Hepatocyte (in vitro differentiated cells): ENCODE measurements around the gene GPI. TPM values are rescaled to one million over a fixed set of nuclear protein-coding genes. Genes with fewer than 3 reads are reported as not detected.

ENCODE experiments used
- DNase-seq: peaks from one replicate; pipeline ENCODE4 v3.0.0-alpha.2; 2016; ENCODE audit warnings: low spot score
- H2AFZ ChIP-seq: fragments of 200-600 bp; sonication (generic); 2 replicates; pipeline ENCODE4 v1.6.0; 2016; ENCODE audit warnings: antibody characterized with exemption, mild to moderate bottlenecking
- H3K27ac ChIP-seq: fragments of 200-600 bp; sonication (generic); 2 replicates; pipeline ENCODE4 v1.5.1; 2016; ENCODE audit warnings: mild to moderate bottlenecking
- H3K27me3 ChIP-seq: fragments of 200-600 bp; sonication (generic); 2 replicates; pipeline ENCODE4 v1.6.1; 2016
- H3K36me3 ChIP-seq: fragments of 200-600 bp; sonication (generic); replicated peaks from 2 replicates; pipeline ENCODE4 v1.5.1; 2016; ENCODE audit warnings: low read depth; ENCODE audit not compliant: insufficient read depth
- H3K4me1 ChIP-seq: fragments of 200-600 bp; sonication (generic); 2 replicates; pipeline ENCODE4 v1.5.1; 2016; ENCODE audit warnings: mild to moderate bottlenecking, moderate library complexity; ENCODE audit not compliant: insufficient read depth
- H3K4me2 ChIP-seq: fragments of 200-600 bp; sonication (generic); 2 replicates; pipeline ENCODE4 v1.6.0; 2016
- H3K4me3 ChIP-seq: fragments of 200-600 bp; sonication (generic); 2 replicates; pipeline ENCODE4 v1.5.1; 2016; ENCODE audit warnings: mild to moderate bottlenecking
- H3K79me2 ChIP-seq: fragments of 200-600 bp; sonication (generic); 2 replicates; pipeline ENCODE4 v1.6.0; 2017; ENCODE audit warnings: mild to moderate bottlenecking
- H3K9me2 ChIP-seq: fragments of 200-600 bp; sonication (generic); replicated peaks from 2 replicates; pipeline ENCODE4 v1.6.0; 2017; ENCODE audit warnings: mild to moderate bottlenecking; ENCODE audit not compliant: insufficient read depth
- H3K9me3 ChIP-seq: fragments of 200-600 bp; sonication (generic); 2 replicates; pipeline ENCODE4 v1.5.1; 2016; ENCODE audit warnings: low read depth, mild to moderate bottlenecking
- H4K20me1 ChIP-seq: fragments of 200-600 bp; sonication (generic); 2 replicates; pipeline ENCODE4 v1.6.0; 2016; ENCODE audit warnings: mild to moderate bottlenecking; ENCODE audit not compliant: insufficient read depth, poor library complexity, severe bottlenecking
- CTCF ChIP-seq: fragments of 200-600 bp; sonication (generic); IDR thresholded peaks from 2 replicates; pipeline ENCODE4 v1.5.1; 2016; ENCODE audit warnings: antibody characterized with exemption, mild to moderate bottlenecking; ENCODE audit not compliant: poor library complexity
- EZH2 ChIP-seq: fragments of 200-600 bp; sonication (generic); IDR thresholded peaks from 2 replicates; pipeline ENCODE4 v1.6.1; 2016; ENCODE audit warnings: antibody characterized with exemption, mild to moderate bottlenecking, borderline replicate concordance
- EZH2phosphoT487 ChIP-seq: fragments of 200-600 bp; sonication (generic); IDR thresholded peaks from one replicate; pipeline ENCODE4 v1.6.1; 2018; ENCODE audit warnings: antibody characterized with exemption, mild to moderate bottlenecking, low read depth, moderate library complexity; ENCODE audit not compliant: unreplicated experiment, severe bottlenecking
- WGBS: methylation state at CpG from one replicate; pipeline ENCODE4 v1.1.6; 2016; ENCODE audit warnings: low lambda C conversion rate; ENCODE audit errors: missing lambda C conversion rate; 5-methylcytosine and 5-hydroxymethylcytosine counted together
- polyA plus RNA-seq: library from polyadenylated mRNA; unstranded; fragments of >200 nt; fragmentation: Nextera tagmentation; extraction: Ambion mirVana; gene quantifications from 2 replicates; pipeline ENCODE4 v1.2.1, GENCODE V29; 2016
- total RNA-seq: library from RNA; depleted of rRNA; stranded (reverse); fragments of >200 nt; gene quantifications from 2 replicates; pipeline ENCODE4 v1.2.3, GENCODE V29; 2014

The GPI gene
- total and polyA plus RNA-seq, 2 experiments from 2014 or later, result 117 to 120 TPM

GRCh38 chr19:34409189-34410164 is 44.5 kb downstream of the GPI start:
- H3K9me2 ChIP-seq, result no peaks in the 10 kb centered on the region
- H3K9me3 ChIP-seq, result no peaks in the 10 kb centered on the region
- H3K4me1 ChIP-seq, result no peaks in the 10 kb centered on the region
- no peak overlapping the region for H3K4me2 ChIP-seq
- no peak for TF ChIP-seq EZH2
- no peak for TF ChIP-seq CTCF
- no peak for TF ChIP-seq EZH2phosphoT487
- no peaks in the 10 kb centered on the region for H4K20me1 ChIP-seq
- 96% methylated on average over 10 of the region's 10 CpGs for WGBS
- no peak for DNase-seq
- no peak overlapping the region for H3K27ac ChIP-seq
- no peak overlapping the region for H2AFZ ChIP-seq
- no peaks in the 10 kb centered on the region for H3K36me3 ChIP-seq
- H3K79me2 ChIP-seq, result peaks cover 15% of the 10 kb centered on the region
- H3K27me3 ChIP-seq, result no peaks in the 10 kb centered on the region
- no peak overlapping the region for H3K4me3 ChIP-seq

GRCh38 chr19:34411216-34411615 is 46.2 kb downstream of the GPI start:
- H3K9me2 ChIP-seq, result no peaks in the 10 kb centered on the region
- no peaks in the 10 kb centered on the region for H4K20me1 ChIP-seq
- H3K4me3 ChIP-seq, result no peak overlapping the region
- H3K4me2 ChIP-seq, result no peak overlapping the region
- peaks cover 2% of the 10 kb centered on the region for H3K79me2 ChIP-seq
- no peak overlapping the region for H2AFZ ChIP-seq
- no peak overlapping the region for H3K27ac ChIP-seq
- no peaks in the 10 kb centered on the region for H3K27me3 ChIP-seq
- TF ChIP-seq EZH2 (no peak), EZH2phosphoT487 (no peak), CTCF (no peak)
- over 99% methylated on average over 13 of the region's 13 CpGs for WGBS
- no peaks in the 10 kb centered on the region for H3K36me3 ChIP-seq
- no peak for DNase-seq
- no peaks in the 10 kb centered on the region for H3K4me1 ChIP-seq
- no peaks in the 10 kb centered on the region for H3K9me3 ChIP-seq

- H4K20me1 ChIP-seq, result no peaks in the 10 kb centered on the region
- 90% methylated on average over 7 of the region's 7 CpGs for WGBS
- no peaks in the 10 kb centered on the region for H3K4me1 ChIP-seq
- no peaks in the 10 kb centered on the region for H3K36me3 ChIP-seq
- H3K27me3 ChIP-seq, result no peaks in the 10 kb centered on the region
- H3K9me2 ChIP-seq, result no peaks in the 10 kb centered on the region
- no peaks in the 10 kb centered on the region for H3K9me3 ChIP-seq
- H3K27ac ChIP-seq, result no peak overlapping the region
- H2AFZ ChIP-seq, result no peak overlapping the region
- TF ChIP-seq CTCF (no peak), EZH2 (no peak), EZH2phosphoT487 (no peak)
- no peak overlapping the region for H3K4me3 ChIP-seq
- no peak overlapping the region for H3K4me2 ChIP-seq
- no peaks in the 10 kb centered on the region for H3K79me2 ChIP-seq
- DNase-seq, result no peak
Measured at GRCh38 chr19:34416021-34416545, 51.1 kb downstream of the GPI start.
